GM12892 (cell line): ENCODE data around the gene SLC66A2.

Experiments used
- POLR2A ChIP-seq: IDR thresholded peaks from 2 replicates; pipeline ENCODE4 v1.6.1; 2011; ENCODE audit warnings: low read depth, low read length, control low read depth
- POLR2AphosphoS5 ChIP-seq: IDR thresholded peaks from 2 replicates; pipeline ENCODE4 v1.6.1; 2011; ENCODE audit warnings: low read depth, low read length, control low read depth

GRCh38 chr18:79935499-79935898 is 16.0 kb downstream of the SLC66A2 start:
- no peak for TF ChIP-seq POLR2A
- no peak for TF ChIP-seq POLR2AphosphoS5
